Daoy (cell line): Measurements from ENCODE around the gene ALDH3B2. TPM values are rescaled to one million over a fixed set of nuclear protein-coding genes. Genes with fewer than 3 reads are reported as not detected.
"Not testable (repeated sequence)": the region's sequence is repeated elsewhere in the genome, so short reads cannot be mapped to it uniquely, and the experiment has no call there.

Experiments
- DNase-seq: peaks from one replicate; pipeline ENCODE4 v3.0.0-alpha.2; 2015; ENCODE audit warnings: low read depth
- total RNA-seq: library from RNA; depleted of rRNA; stranded (reverse); fragments of >200 nt; shearing (Covaris generic); gene quantifications from 2 replicates; pipeline ENCODE4 v1.2.3, GENCODE V29; 2014

Gene ALDH3B2
- total RNA-seq, 1 experiment from 2014 or later = 0.23 TPM

DNA sequence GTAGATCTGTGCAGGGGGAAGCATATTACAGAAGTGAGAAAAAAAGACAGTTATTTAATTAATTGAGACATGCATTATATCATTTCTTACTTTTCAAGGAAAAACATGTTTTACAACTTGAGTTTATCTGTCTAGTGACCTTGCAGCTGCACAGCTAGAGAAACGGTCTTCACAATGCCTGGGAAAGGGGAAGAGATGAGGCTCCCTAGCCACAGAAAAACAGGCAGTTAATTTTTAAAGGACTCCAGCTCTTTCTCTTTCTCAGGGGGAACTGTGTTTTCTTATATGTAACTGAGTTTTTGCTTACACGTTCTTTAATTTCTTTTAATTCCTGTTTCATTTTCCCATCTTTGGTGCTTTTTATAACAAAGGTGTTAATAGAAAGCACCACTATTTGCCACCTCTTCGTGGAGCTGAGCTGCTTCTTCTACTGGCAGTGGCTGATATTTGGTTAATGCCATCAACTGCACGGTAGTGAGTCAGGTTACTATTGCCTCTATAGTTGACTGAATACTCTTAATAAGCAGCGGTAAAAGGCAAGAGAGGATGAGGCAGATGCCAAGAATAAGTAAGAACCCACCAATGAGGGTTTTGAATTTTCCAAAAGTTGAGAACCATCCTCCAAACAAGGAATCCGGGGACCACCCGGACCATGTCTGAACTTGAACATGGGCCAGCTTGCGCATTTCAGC lies 11.4 kb upstream of the ALDH3B2 start:
- not testable (repeated sequence) for DNase-seq

DNA sequence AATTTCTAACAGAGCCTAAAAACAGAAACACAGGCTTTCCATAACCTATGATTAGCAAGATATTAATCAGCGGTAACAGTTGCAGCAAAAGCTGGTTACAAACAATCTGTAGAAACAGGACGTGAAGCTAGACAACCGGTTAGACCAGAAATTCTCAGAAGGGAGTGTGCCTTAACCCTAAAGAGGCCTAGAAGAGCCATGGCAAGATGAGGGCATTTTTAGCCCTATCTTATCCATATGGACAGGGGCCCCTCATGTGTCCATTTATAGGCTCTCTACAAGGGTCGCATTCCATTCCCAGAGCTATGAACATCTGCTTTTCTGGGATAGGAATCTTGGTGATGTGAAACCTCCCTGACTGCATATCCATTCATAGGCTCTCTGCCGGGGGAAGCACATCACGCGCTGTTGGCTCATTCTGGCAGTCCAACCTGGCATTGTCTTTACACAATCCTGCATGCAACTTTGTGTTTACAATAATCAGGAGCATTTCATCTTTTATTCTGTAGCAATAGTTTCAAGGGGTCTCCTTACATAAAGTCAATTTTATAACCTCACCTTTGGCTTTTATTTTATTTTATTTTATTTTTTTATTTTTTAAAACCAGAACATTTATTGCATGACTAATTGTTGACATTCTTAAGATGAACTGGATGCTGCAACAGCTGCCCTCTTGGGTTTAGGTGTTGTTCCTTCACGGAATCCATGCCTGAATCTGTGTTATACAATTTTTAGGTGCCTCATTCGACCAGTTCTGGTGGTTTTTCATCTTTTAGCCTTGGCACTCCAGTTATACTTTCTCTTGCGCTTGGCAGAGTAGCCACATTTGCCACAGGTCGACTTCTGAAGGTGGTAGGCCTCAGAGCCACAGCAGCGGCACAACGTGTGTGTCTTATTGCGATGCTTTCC lies 8.0 kb upstream of the ALDH3B2 start:
- not testable (repeated sequence) for DNase-seq

DNA sequence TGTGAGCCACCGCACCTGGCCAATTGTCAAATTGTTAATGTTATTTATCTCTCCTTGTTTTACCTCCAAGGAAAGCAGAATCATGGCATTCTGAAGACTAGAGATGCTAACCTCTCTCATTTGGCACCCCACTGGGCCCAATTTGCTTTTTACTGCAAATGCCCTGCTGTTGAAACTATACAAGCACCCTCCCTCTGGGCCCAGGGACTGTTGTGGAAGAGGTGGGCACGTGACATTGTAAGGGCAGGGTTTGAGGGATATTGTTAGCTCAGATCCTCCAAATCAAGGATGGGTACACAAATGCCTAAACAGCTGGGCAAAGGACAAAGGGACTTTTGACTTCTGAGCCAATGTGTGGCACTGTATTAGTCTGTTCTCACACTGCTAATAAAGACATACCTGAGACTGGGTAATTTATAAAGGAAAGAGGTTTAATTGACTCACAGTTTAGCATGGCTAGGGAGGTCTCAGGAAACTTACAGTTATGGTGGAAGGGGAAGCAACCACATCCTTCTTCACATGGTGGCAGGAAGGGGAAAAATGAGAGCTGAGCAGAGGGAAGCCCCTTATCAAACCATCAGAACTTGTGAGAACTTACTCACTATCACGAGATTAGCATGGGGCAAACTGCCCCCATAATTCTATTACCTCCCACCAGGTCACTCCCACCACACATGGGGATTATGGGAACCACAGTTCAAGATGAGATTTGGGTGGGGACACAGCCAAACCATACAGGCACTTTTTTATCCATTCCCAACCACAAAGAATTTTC lies 6.5 kb upstream of the ALDH3B2 start:
- DNase-seq = no peak

DNA sequence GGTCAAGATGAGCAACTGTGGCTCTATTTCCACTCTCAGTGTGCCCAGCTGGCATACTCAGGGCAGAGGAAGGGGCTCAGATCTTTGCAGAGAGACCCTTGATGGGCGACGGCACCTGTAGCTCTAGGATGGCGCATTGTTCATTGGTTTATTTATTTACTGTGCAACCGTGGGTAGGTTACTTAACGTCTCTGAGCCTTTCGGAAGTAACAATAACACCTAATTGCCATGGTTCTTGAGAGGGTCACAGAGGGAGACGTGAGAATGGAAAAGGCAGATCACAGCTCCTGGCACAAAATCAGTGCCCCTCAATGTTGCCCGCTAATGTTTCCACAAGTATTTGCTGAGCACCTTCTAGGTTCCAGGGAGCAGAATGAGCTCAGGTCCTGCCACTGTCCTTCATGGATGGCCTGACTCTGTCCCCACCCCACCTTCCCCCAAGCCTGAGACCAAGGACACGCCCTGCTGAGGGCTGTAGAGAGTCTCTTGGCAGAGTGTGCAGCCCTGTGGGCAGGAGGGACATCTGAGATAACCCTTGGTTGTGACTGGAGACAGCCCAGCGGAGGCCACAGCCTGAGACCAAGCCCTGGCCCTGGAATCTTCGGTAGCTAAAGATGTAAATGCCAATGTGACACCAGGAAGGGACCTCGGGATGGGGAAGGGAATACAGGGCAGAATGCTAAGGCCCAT lies 780 bp upstream of the ALDH3B2 start:
- no peak for DNase-seq

DNA sequence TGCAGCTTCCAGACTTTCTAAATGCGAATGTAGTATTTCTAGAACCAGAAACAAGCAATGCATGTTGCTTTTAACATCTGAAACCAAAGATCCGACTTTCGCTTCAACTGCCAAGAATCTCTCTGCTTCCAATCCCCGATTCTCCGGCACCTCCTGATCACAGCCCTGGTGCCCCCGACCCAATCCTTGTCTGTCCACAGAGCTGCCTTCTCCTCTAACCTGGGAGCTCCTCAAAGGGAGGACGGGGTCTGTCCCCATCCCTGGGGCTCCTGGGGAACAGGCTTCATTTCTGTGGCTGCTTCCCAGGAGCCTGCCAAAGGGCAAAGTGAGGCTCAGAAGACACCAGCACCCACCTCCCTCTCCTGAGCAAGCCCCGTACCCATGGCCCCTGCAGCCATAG lies 521 bp downstream of the ALDH3B2 start:
- DNase-seq = no peak

DNA sequence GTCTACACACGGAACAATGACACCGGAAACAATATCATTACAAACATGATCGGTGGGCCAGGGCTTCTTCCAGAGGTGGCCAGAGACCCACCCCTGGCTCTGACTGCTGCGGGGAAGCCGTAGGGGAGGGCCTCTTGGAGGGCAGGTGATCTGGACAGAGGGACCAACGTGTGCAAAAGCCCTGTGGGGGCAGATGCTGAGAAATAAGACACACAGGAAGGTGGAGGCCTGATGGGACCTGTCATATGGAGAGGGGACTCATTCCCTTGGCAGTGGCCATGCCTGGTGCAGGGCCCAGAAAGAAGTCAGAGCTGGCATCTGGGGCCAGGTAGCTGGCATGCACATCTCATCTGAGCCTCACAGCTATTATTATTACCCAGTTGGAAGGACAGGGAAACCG lies 1.1 kb downstream of the ALDH3B2 start:
- no peak for DNase-seq

DNA sequence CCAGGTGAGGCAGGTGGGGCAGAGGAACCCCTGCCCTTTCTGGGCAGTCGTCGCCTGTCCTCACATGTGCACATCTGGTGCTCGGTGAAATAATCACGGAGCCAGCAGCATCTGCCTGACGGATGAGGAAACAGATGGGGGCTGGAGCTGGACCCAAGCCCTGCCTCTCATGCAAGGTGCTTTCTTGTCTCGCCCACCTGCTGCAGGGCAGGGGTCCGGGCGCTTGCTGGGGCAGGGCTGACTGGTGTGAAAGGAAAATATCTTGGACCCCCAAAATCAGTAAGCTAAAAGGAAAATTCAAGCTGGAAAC lies 3.3 kb downstream of the ALDH3B2 start:
- DNase-seq = no peak

DNA sequence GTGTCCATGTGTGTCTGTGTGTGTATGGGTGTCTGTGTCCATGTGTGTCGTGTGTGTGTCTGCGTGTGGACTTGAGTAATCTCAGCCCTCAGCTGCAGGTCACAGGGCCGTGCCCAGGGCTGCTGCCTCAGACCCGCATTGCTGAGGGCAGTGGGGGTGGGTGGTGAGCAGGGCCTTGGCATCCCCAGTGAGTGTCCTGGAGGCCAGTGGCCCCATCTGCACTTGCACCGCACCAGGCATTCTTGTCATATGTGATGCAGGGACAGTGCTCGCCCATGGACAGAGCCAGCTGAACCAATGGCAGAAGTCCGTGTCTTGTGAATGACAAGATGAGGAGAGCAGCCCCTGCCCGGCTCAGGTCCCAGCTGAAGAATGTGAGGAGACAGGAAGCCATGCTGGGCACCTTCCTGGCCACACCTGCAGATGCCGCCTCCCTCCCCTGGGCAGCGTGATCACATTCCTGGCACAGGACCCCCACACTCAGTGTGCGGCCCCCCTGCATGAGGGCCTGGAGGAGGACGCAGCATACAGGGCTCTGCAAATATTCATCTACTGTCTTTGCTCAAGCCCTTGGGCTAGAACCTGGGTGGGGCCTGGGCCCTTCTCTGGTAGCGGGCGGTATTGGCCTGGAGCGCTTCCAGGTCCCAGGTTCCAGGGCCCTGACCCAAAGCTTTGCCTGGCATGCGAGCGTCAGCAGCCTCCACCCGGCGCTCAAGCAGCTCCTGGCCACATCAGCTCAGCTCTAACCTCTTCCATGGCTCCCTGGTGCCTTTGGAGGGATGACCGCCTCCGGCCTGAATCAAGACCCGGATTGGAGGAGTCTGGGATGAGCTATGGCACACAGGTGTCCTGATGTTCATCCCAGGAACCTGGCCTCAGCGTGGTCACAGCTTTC lies 3.9 kb downstream of the ALDH3B2 start:
- DNase-seq = no peak

DNA sequence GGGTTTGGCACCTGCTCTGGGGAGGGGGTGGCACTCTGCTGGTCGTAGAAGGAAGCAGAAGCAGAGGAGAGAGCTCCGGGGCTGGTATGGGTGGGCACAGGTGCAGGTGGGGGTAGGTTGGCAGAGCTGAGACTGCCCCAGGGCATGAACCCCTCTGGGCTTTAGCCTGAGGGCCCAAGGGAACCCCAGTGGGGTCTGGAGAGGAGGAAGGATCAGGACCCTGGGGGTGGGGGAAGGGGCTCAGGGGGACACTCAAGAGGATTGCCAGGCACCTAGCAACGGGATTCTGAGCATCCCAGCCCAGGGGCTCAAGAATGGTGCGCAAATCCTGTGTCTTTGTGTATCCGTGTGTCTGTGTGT lies 6.3 kb downstream of the ALDH3B2 start:
- no peak for DNase-seq

DNA sequence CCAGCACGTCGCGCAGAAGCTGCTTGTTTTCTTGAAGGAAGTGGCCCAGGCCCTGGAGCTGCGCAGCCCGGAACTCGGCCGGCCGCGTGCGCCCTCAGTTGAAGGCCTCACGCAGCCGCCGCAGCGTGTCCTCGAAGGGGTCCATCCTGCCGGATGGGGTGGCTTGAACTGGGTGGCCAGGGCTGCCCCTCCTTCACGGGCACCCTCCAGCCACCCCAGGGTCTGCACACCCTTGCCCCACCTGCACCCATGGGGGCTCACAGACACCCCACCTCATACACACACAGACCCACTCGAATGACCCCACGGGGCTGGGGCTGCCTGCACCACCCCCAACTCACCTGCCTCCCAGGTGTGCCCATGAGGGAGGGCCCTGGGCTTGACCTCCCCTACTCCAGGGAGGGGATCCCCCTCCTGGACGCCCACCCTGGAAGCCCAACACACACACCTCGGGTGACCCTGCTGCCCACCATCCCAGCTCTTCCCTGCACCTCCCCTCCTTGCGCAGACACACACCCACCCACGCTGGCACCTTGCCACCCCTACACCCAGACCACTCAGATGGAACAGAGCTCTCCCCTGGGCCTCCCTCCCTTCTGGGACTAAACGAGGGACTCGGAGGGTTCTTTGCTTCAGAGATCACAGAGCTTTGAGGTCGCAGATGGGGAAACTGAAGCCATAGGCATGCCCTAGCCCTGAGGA lies 6.8 kb downstream of the ALDH3B2 start:
- DNase-seq = no peak

DNA sequence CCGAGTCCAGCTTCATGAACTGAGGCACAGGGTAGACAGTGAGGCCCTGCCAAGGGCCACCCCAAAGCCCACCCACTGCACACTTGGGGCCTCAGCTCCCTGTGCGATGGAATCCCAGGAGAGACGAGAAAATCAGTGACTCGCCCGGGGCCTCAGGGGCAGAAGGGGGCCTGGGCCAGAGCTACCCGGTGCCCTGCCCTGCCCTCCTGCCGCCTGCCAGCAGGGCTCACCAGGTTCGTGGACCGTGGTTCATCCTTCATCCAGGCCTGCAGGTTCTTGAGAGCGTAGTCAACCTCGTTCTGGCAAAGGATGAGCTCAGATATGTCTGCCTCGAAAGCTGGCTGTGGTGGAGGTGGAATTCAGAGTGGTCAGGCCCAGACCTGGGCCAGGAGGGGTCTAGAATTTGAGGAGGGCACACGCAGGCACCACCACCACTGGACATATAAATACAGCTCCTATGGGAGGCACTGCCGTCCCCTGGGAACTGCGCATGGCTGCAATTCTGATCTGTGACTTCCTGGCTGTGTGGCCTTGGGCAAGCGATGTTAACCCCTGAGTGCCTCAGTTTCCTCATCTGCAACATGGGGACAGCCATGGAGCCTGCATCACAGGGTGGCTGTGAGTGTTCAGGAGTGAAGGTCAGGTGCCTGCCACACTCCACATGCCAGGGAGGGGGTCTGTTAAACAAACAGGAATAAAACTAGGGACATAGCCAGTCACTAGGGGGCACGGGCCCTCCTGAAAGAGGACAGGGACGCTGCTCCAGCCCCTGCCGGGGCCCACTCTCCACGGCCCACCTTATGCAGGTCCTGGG lies 7.5 kb downstream of the ALDH3B2 start:
- no peak for DNase-seq

DNA sequence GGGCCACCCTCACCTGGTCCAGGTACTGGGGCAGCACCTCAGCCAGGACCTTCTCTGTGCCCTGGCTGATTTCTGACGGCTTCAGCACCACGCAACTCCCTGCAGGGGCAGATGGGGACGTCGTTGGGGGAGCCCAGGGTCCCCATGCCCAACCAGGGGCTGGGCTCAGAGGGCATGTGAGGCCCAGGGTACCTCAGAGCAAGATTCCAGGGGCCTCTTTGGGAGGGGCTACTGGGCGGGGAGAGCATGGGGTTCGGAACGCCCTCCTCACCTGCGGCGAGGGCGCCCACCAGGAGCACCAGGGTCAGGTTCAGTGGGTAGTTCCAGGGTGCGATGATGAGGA lies 8.1 kb downstream of the ALDH3B2 start:
- DNase-seq = no peak

DNA sequence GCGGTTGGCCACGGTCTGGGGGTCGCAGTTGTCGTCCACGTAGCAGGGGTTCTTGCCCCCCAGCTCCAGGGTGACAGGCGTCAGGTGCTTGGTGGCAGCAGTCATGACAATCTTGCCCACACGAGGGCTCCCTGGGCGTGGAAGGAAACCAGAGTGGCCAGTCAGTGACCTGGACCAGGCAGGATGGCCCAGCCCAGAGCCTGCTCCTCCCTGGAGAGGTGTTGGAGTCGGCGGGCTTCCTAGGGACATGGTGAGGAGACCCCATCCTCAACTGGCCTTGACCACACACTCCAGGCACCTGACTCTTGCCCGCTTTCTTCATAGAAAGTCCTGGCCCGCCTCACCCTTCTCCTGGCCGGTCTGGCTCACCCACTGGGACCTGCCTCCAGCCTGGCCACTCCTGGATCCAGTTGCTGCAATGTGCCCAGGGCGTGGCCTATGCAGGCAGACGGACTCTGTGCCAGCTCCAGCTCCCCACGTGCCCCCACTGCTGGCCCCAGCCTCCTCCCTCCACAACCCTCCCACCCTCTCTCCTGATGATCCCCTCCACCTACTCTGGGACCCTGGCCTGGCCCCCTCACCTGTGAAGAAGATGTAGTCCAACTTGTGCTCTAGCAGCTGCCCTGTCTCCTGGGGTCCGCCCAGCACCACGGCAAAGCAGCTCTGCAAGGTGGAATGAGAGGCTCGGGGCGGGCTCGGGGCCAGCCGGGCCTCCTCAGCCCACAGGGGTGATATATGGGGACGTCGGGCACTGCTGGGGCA lies 8.7 kb downstream of the ALDH3B2 start:
- DNase-seq = no peak

DNA sequence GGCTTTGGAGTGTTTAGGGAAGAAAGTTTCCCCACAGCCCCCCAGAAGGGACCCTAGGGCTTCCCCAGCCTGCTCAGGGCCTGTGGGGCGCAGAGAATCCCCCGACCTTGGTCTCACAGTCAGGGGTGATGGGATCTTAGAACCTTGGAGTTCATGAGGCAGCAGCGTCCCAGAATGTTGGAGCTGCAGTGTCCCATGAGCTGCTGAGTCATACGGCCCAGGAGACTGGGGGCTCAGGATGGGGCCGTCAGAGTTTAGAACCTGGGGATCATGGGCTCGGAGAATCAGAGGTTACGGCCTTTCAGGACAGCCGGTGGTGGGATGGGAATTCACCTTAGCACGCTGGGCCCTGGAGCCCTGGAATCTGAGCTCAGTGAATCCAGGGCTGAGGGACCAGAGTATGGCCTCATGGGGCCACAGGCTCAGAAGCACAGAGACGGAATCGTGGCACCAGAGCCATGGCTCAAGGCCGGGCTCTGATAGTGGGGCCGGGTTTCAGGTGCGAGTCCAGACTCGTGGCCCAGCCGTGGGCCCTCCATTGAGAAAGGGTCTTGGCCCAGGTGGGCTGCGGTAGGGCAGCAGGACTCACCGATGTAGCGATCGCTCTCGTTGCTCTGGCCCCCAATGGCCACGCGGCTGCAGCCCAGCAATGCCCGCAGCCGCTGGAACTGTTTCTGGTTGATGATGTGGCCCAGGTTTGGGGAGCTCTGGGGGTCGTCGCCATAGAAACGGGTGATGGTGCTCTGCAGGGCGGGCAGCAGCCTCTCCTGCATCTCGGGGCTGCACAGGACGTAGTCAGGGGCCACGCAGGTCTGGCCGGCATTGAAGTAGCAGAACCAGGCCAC lies 9.5 kb downstream of the ALDH3B2 start:
- no peak for DNase-seq

DNA sequence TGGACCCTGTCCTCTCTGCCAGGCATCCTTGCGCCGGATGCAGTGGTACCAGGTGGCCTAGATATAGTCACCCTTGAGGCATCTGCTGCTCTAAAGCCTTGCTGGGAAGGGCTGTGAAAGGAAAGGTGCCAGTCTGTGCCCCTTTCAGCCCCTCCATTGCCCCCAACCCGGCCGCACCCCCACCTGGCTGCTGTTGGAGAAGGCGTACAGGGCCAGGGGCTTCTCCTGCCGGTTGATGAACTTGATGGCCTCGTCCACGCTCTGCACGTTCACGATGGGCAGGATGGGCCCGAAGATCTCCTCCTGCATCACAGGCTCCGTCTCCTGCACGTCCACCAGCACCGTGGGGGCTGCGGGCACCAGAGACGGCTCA lies 10.2 kb downstream of the ALDH3B2 start:
- no peak for DNase-seq

DNA sequence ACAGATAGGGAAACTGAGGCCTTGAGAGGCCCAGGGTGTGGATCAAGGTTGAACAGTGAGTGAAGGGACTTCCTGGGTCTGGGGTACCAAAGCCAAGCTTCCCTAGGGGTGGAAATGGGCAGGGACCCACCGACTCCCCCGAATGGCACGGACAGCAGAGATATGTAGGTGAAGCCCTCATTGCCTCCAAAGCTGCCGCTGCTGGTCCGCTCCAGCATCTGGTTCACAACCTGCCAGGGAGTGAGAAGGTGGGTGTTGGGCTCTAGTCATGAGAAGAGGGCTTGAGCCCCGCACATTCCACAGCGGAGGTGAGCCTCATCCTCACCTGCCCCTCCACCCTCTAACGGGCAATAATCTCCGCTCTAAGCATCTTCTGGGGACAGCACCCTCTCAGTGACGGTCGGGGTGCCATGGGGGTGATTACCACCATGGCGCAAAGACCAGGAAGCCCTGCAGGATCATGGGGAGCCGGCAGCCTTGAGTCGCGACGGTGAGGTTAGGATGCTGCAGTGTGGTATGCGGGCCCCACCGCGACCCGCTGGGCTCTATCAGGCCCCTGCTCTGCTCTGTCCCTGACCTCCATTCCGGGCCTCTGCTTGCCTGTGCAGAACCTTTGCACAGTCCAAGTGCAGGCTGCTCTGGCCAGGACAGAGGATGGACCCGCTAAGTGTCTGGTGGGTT lies 10.8 kb downstream of the ALDH3B2 start:
- DNase-seq = no peak

DNA sequence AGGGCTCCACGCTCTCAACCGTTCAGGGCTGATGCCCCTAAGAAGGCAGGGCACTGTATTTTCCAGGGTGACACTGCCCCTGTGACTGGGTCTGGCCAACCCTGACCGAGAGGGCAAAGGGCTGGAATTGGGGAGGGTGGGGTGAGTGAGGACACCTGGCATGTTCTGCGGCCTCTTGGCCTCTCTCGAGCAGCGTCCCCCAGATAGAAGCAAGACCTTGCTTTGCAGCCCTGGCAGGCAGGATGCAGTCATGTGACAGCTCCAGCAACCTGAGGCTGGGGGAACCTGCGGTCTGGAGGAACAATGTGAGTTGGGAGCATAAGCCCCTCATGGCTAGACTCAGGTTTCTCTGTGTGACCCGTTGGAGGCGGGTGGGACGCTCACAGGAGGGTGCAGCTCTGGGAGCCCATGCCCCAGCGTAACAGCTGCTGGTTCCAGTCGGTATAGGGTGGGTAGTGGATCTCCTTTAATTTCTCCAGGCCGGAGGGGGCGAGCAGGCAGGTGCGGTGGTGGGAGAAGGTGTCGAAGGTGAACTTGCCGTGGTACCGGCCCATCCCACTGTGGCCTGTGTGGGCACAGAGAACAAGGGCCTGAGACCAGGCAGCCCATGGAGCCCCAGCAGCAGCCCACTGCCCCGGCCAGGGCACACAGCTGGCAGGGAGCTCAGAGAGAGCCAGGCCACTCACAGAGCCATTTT lies 11.4 kb downstream of the ALDH3B2 start:
- no peak for DNase-seq
